Measurements from ENCODE around the gene PHTF2. TPM values are rescaled to one million over a fixed set of nuclear protein-coding genes. Genes with fewer than 3 reads are reported as not detected.
"Not testable (repeated sequence)": the region's sequence is repeated elsewhere in the genome, so short reads cannot be mapped to it uniquely, and the experiment has no call there.

Gene PHTF2
- total RNA-seq, 1 donor from 2014 or later = 22.3 TPM

DNA sequence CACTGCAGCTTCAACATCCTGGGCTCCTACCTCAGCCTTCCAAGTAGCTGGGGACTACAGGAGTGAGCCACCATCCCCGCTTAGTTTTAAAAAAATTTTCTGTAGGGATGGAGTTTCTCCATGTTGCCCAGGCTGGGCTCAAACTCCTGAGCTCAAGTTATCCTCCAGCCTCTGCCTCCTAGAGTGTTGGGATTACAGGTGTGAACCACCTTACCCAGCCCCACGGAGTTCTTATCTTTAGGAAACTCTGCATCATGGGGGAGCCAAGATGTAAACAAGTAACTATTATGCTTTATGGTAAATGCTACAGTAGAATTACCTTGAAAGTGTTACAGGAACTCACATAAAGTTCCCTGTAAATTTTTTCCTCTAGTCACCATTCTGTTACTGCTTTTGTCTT, 65.3 kb downstream of the PHTF2 start:
- DNase-seq (no peak), ATAC-seq (no peak)
- intact Hi-C loops (cut with micrococcal nuclease) = no loop called here

DNA sequence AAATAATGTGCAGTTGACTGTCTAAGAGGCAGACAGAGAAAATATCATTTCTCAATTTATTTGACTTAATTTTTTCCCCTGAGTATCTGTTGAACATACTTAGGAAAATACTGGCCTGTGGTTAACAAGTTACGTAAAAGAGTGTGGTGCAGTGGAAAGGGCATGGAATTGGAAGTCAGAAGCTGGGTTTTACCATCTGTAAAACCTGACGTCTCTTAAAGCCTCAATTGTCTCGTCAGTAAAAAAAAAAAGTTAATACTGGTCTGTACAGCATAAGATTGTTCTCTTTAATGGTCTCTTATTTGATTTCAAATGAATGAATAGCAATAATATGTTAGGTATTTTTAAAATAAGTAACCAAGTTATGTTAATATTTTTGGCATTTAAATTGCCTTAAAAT, 67.8 kb downstream of the PHTF2 start:
- DNase-seq (no peak), ATAC-seq (no peak)
- intact Hi-C loops (cut with micrococcal nuclease) = no loop called here

DNA sequence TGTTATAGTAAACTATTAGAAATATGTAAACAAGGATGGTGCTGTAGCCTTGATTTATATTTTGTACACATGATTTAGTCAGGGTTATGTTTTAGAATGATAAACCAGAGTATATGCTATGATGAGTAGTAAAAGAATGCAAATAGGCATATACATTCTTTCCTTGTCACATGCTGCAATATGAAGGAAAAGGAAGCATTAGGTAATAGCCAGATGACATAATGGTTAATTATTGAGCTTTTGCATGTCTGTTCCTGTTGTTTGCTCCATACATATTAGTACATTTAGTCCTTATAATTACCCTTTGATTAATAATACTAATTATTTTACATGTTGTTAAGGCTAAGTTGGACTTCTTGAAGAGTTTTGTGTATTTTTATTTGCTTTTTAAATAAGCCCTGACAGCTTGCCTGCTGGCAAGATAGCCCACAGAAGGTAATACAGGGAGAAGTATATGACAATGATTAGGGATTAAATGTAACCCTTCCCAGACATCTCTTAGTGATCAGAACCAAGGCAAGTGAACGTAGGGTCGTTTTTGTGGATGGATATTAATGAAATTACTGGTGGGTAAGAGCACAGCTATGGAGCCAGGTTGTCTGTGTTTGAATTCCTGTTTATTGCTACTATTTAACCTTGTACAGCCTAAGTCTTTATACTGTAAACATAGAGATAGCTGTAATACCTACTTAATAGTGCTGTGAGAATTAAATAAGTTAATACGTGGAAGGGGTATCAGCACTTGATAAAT, 68.4 kb downstream of the PHTF2 start:
- ATAC-seq (no peak), DNase-seq (no peak)
- intact Hi-C loops (cut with micrococcal nuclease) = no loop called here

DNA sequence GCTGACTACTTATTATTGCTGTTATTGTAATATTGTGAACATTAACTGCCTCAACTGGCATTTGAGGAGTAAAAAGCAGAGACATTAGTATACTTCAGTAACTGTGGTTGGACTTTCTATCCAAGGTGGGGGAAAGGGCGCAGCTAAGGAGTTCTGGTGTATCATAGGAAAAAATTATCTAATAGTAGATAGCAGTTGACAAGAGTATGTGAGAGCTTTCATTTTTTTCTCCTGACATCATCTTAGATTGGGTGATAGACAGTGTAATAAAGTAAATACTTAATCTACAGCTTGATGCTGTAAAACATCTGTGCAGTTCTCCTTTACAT, 68.9 kb downstream of the PHTF2 start:
- intact Hi-C loops (cut with micrococcal nuclease) = no loop called here
- ATAC-seq = no peak

DNA sequence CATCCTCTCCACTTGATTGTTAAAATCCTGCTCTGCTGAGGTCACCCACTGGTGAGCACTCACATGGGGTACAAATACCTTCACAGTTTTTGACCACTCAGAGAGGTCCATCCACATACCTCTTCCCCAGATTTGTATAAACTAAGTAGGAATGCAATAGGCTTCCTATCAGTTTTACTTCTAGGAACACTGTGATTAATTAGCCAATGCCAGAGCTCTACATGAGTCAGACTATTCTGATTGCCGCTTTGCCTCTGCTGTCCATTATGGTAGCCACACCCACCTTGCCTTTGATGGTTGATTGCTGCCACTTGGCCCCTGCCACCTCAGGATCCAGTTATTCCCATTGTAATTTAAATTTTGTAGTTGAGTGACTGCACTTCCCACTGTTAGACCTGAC, 73.7 kb downstream of the PHTF2 start:
- DNase-seq; ATAC-seq; intact Hi-C loops (cut with micrococcal nuclease): not testable (repeated sequence)

More for the DNA sequence above, 68.9 kb downstream of the PHTF2 start:
- no peak for DNase-seq

DNA sequence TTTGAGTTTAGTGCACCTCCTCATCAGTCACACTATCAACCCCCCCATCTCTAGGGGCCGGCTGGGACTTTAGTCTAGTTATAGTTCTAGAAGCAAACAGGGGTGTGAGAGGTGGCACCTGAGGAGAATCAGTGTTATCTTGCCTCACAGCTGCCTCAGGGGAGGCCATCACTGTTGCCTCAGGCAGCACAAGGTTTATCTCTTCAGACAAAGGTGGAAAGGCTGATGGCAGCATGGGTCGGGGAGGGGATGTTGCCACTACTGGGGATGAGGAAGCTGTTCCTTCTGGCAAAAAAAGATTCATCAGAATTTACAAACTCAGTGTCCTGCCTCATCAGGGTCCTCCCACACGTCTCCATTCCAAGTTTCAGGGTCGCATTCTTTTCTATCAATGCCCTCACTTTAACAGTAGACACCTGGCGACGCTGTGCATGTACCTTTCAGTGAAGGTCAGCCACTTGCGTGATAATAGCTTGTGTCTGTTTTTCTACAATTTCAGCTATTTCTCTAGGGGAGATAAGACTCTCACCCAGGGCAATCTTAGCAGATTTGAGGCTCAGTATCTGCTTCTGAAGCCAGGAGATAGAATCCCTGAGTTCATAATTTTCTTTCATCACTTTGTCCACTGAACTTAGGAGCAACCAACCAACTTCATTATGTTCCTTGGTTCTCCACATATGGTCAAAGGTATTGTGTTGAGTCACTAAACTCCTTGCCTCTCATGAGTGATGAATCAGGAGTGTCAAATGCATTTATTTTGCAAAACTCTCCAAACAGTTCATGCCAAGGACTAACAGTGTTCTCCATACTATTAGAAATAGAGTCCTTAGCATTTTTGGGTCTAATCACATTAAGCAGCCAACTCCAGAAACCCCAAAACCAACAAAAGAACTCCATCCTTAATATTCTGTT, 75.1 kb downstream of the PHTF2 start:
- intact Hi-C loops (cut with micrococcal nuclease); ATAC-seq; DNase-seq: not testable (repeated sequence)

DNA sequence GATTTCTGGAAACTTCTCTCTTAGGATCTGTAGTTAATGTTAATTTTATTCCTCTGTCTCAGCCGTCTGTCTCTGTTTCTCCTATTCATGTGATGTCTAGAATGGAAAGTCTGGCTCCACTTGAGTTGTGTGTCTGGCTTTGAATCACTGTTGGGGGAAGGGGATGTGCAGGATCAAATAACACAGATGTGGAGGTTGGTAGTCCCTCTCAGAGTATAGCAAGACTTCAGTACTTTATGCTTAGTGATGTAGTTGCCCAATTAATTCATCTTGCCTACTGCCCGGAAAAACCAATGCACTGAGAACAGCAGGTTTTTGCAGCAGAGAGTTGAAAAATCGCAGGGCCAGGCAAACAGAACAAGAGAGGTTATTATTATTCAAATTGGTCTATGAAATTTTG, 79.2 kb downstream of the PHTF2 start:
- DNase-seq (no peak), ATAC-seq (no peak)
- intact Hi-C loops (cut with micrococcal nuclease) = no loop called here

DNA sequence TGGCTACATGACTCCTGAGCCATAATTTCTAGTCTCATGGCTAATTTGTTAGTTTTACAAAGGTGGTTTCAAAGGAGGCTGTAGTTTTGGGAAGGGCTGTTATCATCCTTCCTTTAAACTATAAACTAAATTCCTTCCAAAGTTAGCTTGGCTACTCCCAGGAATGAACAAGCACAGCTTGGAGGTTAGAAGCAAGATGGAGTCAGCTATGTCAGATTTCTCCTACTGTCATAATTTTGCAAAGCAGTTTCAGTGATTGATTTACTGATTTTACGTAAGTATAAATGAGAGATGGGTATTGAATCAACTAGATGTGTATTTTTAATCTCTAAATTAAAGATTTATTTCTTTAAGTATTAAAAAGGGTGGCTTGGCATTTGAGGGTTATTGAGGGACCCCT, 79.9 kb downstream of the PHTF2 start:
- intact Hi-C loops (cut with micrococcal nuclease) = no loop called here
- ATAC-seq (no peak), DNase-seq (no peak)

DNA sequence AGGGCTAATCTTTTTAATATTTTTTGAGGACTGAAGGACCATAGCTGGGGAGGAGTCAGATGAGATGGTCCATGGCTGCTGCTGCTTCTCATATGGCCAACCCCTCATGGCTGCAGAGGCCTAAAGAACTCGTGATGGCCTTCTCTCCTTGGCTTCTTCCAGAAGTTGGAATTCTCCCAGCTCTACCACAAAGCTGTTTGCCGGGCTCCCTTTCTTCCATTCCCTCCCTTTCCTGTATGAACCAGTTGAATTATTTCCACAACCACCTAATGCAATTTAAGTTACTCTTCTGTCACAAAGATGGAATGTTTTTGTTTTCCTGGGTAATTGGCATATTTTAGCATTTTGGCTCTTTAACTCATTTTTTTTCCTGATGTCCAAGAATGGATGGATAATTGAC, 80.7 kb downstream of the PHTF2 start:
- DNase-seq = no peak
- intact Hi-C loops (cut with micrococcal nuclease) = no loop called here
- ATAC-seq = no peak

DNA sequence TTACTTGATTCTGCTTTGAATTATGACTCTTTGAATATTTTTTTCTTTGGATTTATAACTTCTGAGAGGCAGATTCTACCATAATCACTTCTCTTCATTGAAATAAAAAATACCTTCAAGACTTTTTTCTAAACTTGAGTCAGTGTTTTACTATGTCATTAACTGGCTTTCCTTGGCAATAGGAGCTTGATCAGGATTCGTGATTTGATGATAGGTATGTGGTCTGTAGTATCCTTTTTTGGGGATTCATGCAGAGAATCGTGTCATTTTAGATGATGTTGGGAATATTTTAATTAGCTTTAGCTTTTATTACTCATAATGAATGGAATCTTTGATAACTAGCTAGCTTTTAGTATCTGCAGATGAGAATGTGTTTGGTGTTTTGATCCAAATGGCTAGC, 83.3 kb downstream of the PHTF2 start:
- intact Hi-C loops (cut with micrococcal nuclease) = no loop called here
- ATAC-seq (no peak), DNase-seq (no peak)

DNA sequence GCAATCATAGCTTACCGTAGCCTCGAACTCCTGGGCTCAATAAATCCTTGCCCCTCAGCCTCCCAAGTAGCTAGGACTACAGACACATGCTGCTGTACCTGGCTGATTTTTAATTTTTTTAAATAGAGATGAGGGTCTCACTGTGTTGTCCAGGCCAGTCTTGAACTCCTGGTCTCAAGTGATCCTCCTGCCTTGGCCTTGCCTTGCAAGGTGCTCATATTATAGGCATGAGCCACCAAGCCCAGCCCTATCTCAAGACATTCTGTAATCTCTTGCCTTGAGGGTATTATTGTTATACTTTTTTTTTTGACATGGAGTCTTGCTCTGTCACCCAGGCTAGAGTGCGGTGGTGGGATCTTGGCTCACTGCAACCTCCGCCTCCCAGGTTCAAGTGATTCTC, 86.6 kb downstream of the PHTF2 start:
- ATAC-seq = no peak
- no peak for DNase-seq
- intact Hi-C loops (cut with micrococcal nuclease) = no loop called here

DNA sequence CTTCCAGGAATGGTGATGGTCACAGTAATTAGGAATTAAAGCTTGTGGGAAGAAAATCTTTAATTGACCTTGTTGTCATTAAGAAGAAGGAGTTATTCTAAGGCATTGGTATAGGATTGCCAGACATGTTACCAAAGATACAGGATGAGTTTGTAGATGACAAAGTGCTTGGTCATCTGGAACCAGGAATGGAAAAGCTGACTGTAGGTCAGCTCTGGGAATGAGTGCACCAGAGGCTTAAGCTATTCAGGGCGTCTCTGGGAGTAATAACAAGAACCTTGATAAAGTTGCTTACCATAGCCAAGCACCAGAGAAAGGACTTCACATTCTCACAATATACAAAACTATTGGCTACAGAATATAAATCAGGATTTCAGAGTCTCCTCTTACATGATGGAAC, 89.0 kb downstream of the PHTF2 start:
- ATAC-seq (peak; percentile 85), DNase-seq (no peak)
- intact Hi-C loops (cut with micrococcal nuclease) = no loop called here

DNA sequence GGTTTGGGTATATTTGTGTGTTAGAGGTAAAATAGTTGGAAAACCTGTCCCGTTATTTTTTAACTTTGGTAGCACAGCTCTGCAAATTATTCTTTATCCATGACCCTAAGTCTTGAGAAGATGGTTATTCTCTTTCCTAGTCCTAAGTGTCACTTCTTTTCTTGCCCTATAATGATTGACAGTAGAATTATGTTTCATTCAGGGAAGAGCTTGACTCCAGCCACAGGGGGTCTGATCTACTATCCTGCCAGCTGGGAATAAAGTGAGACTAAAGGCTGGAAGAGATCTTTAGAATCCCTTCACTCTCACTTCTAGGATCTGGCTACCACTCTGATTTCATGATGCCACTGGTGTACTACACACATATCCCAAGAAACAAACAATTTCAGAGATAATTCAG, 90.4 kb downstream of the PHTF2 start:
- intact Hi-C loops (cut with micrococcal nuclease) = no loop called here
- DNase-seq (no peak), ATAC-seq (no peak)

DNA sequence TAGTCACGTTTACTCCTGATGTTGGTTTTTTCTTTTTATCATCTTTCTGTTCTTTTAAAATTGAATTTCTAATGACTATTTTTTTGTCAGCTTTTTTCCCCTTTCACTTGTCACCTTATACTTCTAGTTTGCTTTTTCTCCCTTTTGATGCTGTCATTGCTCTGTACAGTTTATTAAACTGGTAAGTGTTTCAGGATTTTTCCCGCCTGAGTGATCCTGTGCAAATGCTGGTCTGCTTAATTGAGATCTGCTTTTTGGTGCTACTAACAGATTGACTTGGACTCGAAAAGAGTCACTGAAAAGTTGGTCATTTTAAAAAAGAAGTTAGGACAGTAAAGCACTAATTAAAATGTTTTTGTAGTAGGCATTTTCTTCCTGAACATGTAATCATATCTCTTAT, 95.2 kb downstream of the PHTF2 start:
- intact Hi-C loops (cut with micrococcal nuclease) = no loop called here
- DNase-seq (no peak), ATAC-seq (no peak)

DNA sequence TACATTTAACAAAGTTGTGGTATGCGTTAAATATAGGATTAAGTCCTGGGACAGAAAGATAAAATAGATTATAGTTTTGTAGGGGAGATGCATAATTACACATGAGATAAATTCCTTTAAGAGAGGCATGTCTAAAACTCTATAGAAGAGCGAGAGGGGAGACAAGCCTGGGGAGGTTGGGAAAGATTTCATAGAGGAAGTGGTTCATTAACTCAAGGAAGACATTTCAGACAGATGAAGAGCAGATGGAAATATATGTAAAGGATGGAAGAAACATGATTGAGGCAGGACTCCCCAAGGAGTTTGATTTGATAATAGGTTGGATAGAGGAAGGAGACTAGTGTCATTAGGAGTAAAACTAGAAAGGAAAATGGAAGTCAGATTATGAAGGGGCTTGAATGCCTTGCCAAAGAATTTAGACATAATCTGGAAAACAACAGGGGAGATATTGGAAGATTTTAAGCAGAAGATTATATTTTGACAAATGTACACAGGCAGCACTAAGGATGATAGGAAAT, 96.1 kb downstream of the PHTF2 start:
- DNase-seq (no peak), ATAC-seq (no peak)
- intact Hi-C loops (cut with micrococcal nuclease) = no loop called here

DNA sequence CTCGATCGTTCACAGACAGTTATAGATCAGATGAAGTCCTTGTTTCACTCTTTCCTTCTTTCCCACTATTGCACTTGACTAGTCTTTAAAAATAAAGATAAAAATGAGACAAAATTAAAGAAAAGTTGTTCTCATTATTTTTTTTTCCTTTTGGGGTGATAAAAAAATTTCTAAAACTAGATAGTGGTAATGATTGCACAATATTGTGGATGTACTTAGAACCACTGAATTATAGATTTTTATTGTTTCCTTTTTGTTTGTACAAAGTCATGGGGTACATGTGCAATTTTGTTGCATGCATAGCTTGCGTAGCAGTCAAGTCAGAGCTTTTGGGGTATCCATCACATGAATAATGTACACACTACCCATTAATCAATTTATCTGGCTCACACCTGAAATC, 97.3 kb downstream of the PHTF2 start:
- ATAC-seq (no peak), DNase-seq (no peak)
- intact Hi-C loops (cut with micrococcal nuclease) = no loop called here

DNA sequence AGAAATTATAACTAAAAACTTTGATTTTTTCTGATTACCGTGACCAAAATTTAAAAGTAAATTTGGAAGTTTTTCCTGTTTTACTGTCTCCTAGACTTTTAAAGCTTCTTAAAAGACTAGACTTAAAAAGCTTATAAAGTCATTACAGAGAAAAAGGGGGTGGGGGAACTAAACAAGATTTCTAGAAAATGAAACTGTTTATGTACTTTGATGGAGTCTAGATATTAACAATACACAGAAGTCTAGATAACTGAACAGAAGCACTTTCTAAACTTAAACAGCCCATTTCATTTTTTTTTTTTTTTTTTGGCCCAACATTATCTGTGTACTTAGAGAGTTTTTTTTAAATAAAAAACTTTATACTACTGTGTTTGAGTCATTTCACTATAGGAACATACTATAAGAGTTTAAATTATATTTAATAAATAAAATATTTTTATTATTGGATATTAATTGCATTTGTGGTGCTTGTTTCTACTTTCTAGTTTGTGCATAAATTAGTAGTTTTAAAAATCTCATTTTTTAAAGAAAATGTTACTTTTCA, 98.5 kb downstream of the PHTF2 start:
- intact Hi-C loops (cut with micrococcal nuclease) = no loop called here
- DNase-seq (no peak), ATAC-seq (no peak)

DNA sequence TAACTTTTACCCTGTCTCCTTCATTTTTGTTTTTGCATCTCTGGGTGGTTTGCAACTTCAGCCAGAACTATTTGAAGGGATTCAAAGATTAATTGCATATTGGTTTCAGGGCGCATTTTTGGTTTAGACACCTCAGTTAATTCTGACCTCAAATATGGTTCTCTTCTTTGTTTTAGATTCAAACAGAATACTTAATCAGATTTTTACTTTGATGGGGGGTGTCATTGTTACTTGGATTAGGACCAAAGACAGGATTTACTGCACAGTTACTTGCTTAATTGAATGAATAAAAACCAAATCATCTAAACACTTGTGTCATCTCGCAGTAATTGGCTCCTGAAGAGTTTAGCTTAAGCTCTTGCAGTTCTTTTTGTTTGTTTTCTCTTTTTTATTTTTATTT, 100.9 kb downstream of the PHTF2 start:
- intact Hi-C loops (cut with micrococcal nuclease) = no loop called here
- DNase-seq (no peak), ATAC-seq (no peak)

DNA sequence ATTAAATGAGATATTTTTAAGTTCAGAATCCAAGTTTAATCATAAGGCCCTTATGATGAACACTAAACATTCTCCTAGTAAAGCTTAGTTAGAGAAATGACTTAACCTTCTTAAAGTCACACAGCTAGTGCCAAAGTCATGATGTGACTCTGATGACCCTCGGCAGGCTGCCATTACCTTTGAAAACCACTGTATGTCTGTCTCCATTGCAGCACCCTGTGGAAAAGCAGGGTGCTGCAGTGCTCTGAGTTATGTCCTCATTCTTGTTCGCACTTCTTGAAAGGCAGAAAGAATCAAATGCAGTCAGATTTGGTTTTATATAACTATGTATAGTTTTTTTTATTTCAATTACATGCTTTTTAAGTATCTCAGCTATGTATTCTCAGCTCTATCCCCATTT, 105.0 kb downstream of the PHTF2 start:
- intact Hi-C loops (cut with micrococcal nuclease) = no loop called here
- no peak for DNase-seq
- ATAC-seq = peak; percentile 63

DNA sequence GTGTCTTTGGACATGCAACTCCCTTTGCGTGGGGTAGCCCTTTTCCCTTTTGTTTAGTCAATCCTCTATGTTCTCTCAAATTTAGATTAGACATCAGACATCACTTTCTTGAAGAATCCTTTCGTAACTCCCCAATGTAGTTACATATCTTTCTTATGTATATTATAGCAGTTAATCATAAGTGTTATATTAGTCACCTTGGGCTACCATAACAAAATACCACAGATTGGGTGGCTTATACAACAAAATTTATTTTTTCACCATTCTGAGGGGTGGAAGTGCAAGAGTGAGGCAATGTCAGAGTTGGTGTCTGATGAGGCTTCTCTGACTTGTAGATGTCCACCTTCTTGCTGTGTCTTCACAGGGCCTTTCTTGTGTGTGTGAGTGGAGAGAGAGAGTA, 105.7 kb downstream of the PHTF2 start:
- ATAC-seq = no peak
- DNase-seq = no peak
- intact Hi-C loops (cut with micrococcal nuclease) = no loop called here
